NCI-H1092 (cell line): ENCODE measurements around the gene DNMT3A.
A peak's percentile ranks its signal among the peaks of the same experiment; 100 is the strongest.

ENCODE experiments used
- DNase-seq: peaks from one replicate; lab custom pipeline; 2025; lab: John Stamatoyannopoulos, UW

The DNMT3A gene

DNA sequence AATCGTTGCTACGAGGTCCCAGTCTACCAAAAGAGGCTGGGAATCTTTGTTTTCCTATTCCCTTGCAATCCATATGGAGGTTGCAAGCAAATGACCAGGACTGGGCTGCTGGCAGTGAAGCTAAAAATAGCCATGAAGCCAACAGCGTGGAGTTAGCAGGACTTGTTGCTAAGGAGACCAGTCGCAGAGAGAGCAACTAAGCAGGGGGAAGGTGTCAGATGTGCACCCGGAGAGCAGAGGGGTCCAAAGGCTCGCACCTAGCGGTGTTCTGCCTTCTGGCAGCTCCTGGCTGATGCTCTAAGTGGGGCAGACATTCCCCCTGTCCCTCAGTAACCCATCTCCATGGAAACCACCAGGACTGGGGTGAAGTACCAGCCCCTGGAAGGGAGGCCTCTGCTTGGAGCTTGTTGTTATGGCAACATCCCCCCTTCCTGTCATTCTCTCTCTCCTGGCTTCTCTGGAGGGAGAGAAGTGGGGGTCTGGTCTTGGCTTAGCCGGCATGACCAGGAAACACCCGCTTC lies 84.6 kb downstream of the DNMT3A start:
- peak; percentile 11 for DNase-seq

DNA sequence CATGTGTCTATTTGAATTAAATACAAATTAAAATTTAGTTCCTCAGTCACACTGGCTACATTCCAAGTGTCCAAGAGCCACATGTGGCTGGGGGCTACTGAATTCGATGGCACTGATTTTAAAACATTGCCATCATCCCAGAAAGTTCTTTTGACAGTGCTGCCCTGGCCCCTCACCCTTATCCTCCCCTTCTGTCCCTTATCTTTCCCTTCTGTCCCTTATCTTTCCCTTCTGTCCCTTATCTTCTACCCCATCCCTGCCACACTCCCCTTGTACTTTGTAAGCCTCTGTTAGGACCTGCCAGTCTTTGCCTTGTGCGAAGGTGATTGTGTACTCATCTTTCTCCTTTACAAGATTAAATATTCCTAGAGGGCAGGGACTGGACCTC lies 85.2 kb downstream of the DNMT3A start:
- no peak for DNase-seq

DNA sequence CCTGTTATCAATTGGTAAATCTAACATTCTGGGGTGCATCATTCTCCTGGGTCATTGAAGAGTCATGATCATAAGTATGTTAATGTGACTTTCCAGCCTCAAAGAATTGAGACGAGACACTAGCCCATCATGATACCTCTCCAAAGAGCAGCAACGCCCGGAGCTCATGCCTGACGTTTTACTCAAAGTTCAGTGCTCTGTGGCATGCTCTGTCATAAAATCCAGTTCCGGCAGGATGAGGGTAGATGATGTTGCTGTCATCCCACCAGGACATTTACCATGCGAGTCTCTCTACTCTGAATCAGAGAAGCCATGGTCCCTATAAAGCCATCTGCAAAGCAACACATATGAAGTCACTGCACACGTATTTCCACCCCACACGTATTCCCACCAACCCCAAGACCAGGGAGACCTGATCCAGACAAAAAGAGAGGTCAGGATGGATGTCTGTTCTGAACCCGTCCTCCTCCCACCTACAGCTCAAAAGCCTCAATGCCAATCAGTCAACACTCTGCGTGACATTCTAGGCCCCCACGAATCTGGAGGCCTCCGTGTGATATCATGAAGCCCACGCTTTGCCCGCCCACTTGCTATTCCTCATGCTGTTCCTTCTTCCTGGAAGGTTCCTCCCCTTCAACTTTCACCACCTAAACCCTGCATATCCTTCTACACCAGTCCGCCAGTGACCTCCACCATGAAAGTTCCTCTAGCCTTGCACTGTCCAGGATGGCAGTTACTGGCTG lies 85.8 kb downstream of the DNMT3A start:
- DNase-seq: no peak

DNA sequence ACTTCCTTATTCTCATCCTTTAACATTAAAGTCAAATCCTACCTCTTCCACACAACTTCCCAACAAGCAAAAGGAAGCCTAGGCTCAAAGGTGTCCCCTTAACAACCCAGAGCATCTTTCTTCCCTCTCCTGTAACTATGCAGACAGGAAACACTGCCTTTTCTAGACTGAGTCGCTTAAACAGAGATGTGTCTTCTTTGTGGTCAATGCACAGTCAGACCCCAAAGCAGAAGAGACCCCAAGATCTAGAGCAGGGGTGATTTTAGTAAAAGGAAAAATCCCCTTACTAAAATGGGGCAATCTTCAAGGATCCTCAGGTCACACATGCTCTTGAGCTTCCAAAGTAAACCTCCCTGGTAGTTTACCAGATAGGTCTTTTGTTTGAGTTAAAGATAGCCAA lies 86.8 kb downstream of the DNMT3A start:
- DNase-seq: no peak

DNA sequence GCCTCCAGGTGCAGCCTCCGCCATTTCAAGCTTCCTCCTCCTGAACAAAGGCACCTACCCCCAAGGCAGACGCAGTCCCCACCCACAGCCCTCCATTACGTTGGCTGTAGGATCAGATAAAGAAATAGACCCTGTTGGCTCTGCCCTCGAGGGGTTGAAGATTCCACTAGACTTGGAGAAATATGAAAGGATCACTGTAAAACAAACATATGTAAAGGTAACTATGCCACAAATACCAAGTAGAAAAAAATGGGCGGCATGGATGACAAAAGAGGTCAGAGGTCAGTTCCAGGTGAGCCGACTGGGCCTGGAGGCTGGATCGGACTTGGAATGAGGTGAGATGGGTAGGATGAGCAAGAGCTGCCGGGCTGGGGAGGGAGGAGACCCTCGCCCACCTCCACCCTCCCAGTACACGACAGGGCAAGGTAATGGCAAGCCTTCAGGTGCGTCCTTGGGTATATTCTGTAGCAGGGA lies 88.5 kb downstream of the DNMT3A start:
- no peak for DNase-seq

DNA sequence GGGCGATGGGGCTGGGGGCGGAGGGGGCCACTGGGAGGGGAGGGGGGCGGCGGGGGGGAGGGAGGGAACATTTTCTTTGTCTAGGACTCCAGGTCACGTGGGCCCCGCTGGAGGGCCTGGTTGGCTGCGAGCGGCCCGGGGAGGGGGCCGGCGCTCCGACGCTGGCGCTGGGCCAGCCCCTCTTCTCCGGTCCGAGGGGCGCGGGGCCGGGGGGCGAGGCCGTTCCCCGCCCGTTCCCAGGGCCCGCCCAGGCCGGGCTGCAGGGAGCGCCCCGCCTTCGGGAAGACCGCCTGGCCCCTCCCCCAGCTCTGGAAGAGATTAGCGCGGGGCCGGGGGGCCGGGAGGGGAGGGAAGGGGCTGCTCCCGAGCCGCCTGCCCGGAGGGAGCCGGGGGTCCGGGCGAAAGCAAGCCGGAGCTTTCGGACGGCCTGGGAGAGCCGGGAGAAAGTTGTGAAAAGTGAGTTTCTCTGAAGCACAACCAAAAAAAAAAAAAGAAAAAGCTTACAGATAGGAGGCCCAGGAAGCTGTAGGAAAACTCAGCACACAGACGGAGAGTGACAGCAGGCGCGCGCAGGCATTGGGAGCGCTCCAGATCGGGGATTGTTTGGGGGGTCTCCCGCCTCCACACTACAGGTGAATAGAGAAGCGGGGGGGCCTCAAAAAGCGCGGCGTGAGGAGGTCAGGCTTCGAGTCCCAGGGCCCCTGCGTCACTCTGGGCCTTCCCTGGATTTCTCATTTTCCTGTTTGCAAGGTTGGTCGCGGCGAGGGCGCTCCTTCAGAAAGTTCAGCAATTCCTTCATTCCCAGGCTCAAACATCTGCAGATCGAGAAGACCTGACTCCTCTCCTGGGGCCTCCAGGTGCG lies 89.2 kb downstream of the DNMT3A start:
- DNase-seq: peak; percentile 53

DNA sequence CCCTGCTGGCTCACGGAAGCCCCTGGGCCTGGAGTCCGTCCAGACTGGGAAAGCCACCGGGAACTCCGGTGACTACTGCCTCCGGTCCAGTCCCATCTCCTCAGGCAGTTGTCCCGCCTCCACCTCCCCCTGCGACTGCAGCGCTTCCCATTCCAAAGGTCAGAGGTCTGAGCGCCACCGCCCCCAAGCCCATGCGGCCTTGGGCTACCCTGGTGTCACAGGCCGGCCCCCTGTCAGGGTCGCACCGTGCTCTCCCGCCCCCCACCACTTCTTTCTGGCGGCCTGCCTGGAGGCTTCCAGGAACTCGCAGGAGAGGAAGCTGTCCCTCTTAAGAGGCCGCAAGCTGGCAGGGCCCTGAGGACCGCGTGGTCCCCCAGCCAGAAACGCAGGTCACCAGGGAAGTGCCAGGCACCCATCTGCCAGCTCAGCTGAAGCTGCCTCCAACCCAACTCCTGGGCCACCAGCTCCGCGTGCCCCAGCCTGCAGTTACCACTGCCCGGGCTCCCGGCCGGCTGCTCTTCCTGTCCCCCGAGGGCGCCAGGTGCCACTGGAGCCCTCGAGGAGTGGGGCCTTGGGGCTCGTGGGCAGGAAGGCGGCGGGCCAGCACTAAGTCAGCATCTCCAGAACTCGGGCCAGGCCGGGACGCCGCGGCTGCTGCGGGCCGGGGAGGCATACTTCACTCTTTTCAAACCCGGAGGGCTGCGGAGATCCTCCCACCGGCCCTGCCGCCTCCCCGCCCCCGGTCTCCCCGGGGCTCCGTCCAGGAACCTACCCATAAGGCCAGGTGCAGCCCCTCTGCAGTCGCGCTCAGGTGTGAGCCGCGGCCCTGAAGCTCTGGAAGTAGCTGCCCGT lies 90.1 kb downstream of the DNMT3A start:
- peak; percentile 36 for DNase-seq

DNA sequence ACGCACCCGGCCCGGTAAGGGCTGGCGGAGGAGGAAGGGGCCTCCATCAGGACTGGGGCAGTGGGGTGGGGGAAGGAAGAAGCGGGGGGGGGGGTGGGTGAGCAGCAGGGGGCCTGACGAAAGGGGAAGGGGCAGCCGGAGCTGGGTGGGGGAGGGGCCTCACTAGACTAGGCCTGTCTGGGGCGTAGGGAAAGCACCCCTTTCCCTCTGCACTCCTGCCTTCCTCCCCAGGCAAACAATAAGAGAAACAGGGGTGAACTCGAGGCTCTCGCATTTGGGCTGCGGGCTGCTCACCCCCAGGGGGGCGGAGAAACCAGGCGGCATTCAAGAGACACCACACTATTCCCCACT lies 90.7 kb downstream of the DNMT3A start:
- no peak for DNase-seq

DNA sequence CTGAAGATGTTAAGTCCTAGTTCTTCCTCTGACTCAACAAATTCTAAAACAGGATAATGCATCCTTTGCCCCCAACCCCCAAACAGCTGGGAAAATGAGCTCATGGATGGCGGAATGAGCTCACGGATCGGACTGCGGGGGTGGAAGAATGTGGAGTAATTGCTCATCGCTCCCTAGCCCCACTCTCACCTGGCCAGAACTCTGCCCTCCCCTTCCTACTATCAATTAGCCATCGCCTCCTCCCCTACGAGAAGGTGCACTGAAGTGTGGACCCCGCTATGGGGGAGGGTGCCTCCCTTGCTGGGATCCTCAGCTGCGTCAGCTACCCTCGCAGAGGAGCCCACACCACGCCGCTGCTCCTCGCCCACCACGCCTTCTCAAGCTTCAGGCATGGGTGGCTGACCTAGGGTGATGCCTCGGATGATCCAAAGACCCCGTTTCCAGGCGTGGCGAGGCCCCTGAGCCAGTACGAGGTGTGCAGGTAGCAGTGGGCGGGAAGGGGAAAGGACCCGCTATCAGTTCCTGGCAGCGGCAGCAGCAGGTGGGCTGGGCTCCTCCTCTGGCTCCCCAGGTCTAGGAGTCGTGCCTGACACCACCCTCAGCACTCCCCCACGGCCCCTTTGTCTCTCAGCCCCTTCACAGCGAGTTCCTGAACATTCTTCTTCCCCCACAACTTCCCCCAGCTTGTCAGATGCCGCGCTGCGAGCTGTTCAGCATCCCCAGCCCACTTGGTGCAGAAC lies 91.2 kb downstream of the DNMT3A start:
- no peak for DNase-seq

DNA sequence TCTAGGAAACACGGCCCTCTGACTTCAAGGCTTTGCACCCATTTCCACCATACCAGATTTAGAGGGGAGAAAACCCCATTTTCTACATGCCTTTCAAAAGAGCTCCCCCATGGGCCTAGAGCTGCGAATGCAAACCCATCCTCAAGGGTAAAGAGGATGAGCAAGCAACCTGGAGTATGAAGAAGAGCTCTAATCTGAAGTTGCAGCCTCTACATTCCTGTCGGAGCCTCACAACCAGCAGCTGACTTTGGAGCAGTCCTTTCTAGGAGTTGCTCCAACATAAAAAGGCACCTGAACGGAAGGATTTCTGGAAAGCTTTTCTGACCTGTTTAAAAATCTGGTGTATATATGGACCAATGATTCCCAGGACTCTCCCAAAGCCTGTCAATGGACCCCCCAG lies 91.9 kb downstream of the DNMT3A start:
- no peak for DNase-seq

DNA sequence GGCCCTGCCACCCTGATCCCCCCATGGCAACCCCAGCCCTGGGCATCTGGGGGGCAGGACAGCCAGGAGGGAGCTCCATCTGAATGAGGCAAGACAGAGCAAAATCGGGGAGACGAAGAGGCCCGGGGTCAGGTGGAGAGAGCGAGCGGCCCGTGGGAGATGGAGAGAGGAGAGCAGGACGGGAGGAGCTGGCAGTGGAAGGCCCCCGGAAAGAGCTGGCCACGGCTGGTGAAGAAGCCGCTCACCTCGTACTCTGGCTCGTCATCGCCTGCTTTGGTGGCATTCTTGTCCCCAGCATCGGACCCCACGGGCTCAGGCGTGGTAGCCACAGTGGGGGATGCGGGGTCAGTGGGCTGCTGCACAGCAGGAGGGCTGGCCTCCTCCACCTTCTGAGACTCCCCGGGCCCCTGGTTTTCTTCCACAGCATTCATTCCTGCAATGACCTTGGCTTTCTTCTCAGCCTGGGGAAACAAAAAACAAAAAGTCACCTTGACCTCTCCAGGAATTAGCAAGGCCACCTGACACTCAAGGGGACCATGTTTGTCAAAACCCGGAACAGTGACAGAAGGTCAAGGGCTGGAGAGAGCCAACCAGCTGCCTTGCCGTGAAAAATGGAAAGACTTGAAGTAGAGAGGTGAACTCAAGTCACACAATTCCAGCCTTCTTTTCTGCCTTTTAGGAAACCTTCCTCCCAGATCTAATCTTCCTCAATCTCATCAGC lies 93.8 kb downstream of the DNMT3A start:
- no peak for DNase-seq

DNA sequence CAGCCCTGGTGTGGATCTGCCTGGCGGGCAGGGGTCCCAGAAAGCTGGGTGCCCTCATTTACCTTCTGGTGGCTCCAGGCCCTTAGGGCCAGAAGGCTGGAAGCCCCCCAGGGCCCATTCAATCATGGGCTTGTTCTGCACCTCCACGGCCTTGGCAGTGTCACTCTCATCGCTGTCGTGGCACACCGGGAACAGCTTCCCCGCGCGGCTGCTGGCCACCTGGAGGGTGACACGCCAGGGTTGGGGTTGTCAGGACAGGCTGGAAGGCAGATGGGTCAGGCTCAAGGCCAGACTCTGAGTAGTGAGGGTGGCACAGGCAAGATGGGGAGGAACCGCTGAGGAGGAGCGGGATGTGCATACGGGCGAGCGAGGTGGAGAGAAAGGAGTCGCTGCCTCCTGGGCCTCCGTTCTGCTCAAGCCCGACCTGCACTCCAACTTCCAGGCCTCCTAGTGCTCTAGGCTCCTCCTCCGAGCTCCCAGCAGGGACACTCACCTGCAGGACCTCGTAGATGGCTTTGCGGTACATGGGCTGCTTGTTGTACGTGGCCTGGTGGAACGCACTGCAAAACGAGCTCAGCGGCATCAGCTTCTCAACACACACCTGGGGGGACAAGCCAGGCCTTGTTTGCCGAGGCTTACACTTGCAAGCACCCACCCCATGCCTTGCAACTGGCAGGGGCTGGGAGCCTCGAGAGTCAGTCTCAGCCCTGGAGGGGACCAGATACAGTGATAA lies 95.0 kb downstream of the DNMT3A start:
- no peak for DNase-seq

DNA sequence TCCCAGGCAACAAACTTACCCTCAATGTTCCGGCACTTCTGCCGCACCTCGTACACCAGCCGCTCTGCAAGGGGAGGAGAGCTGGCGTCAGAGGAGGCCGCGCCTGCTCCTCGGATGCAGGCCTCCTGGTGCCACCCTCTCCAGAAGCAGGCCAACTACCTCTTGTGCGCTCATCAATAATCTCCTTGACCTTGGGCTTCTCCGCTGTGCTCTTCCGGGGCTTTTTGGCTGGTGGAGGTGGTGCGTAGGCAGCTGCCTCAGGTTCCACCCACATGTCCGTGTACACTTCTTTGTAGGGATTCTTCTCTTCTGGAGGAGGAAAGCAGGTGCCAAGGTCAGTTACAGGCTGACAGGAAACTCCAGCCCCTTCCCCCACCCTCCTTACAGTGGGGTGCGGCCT lies 95.7 kb downstream of the DNMT3A start:
- DNase-seq: no peak

DNA sequence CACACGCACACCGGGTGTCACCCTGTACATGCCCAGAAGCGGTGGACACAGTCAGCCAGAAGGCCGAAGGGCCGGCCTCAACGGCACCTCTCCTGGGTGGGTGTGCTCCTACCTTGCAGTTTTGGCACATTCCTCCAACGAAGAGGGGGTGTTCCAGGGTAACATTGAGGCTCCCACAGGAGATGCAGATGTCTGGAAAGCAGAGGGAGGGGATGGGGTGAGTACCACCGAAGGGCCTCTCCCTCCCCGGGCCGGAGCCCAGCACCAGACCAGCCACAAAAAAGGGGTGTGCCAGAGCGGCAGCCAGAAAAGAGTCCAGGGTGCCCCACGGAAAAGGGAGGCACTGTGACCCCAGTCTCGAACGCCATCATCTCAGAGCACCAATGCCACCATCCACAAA lies 96.6 kb downstream of the DNMT3A start:
- DNase-seq: no peak

DNA sequence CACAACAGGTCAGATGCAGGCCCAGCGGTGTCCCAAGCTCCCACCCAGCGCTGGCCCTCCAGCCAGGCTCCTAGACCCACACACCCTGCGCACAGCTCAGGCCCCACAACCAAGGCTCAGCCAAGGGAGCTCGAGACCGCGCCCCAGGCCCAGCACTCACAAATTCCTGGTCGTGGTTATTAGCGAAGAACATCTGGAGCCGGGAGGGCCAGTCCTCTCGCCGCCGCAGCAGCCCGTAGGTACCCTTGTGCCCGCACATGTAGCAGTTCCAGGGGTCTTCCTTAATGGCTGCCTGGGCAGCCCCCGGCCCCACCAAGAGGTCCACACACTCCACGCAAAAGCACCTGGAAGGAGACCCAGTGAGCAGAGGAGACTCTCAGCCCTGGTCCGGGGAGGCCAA lies 97.7 kb downstream of the DNMT3A start:
- no peak for DNase-seq

DNA sequence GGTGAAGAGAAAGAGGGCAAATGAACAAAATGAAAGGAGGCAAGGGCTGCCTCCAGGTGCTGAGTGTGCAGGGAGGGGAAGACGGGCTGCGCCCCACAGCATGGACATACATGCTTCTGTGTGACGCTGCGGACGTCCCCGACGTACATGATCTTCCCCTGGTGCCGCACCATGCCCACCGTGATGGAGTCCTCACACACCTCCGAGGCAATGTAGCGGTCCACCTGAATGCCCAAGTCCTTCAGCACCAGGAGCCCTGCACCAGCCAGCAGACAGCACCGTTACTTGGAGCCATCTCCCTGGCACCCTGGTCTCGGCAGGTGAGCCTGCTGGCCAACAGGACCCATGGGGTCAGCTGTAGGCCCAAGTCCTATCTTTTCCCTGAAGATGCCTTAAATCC lies 100.3 kb downstream of the DNMT3A start:
- no peak for DNase-seq

DNA sequence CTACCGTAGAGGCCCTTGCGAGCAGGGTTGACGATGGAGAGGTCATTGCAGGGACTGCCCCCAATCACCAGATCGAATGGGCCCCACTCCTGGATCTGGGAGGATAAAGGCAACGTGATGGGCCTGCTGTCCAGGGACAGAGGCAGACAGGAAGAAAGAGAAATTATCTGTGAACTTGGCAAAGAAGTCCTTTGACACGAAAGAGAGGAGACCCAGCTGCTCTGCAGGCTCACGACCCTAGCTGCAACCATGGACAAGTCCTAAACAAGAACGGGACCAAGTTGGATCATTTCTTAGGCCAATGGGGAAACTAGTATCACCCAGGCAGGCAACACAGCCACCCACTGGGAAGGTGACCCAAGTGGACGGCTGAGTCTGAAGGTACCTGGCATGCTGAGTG lies 101.1 kb downstream of the DNMT3A start:
- no peak for DNase-seq

DNA sequence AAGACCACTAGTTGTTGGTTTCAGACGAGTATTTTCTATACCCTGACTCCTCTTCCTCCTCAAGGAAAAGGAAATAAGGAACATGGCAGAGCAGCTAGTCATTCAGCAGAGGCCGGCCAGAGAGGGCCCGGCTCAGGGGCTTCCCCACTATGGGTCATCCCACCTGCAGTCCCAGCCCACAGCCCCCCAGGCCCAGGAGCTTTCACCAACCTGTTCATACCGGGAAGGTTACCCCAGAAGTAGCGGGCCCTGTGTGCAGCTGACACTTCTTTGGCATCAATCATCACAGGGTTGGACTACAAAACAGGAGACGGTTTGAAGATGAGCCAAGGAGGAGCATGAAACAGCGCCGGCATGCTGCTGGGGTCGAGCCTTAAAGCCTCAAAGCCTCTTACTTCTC lies 102.8 kb downstream of the DNMT3A start:
- DNase-seq: no peak

DNA sequence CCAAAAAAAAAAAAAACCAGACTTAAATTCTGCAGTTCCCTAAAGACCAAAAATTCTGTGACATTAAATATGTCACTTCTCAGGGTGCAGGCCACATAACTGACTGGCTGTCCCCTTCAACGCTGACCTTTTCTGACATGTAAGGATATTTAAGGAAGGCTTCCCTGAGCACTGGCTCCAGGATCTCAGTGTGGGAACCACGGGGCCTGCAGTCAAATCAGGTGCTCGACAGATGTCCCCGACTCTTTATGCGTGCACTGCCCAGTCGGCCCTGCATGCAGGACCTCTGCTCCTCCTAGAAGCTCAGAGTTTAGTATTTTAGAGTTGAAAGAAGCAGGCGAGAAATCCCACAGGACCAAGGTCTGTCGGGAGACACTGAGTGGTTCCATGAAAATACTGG lies 104.0 kb downstream of the DNMT3A start:
- no peak for DNase-seq

DNA sequence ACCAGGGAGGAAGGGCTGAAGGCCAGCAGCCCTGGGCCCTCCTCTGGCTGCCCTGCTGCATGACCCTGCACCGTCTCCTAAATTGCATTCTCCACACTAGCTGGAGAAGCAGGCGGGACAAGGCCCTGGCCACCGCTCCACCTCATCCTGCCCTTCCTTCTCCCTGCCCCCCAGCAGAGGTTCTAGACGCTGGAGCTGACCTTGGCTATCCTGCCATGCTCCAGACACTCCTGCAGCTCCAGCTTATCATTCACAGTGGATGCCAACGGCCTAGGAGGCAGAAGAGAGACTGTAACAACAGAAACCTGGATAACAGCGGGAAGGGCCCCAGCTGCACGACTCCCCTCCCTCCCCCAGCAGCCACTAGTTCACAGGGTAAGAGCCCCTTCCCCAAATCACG lies 105.0 kb downstream of the DNMT3A start:
- DNase-seq: no peak
